SJCRH30 (cell line): Measurements from ENCODE around the gene ERMARD. TPM values are rescaled to one million over a fixed set of nuclear protein-coding genes. Genes with fewer than 3 reads are reported as not detected.

ENCODE experiments used
- DNase-seq, 2 experiments: peaks; one replicate each; pipeline ENCODE4 v3.0.0-alpha.2; 2015 to 2020
- H3K27ac ChIP-seq: fragments of 250-450 bp; sonication (Bioruptor Pico); 2 replicates; pipeline ENCODE4 v1.5.1; 2020; ENCODE audit warnings: mild to moderate bottlenecking, moderate library complexity
- H3K27me3 ChIP-seq: fragments of 250-450 bp; sonication (Bioruptor Pico); 2 replicates; pipeline ENCODE4 v1.5.1; 2020; ENCODE audit warnings: mild to moderate bottlenecking, moderate library complexity
- H3K36me3 ChIP-seq: fragments of 250-450 bp; sonication (Bioruptor Pico); 2 replicates; pipeline ENCODE4 v1.5.1; 2020; ENCODE audit warnings: mild to moderate bottlenecking, moderate library complexity
- H3K4me1 ChIP-seq: fragments of 250-450 bp; sonication (Bioruptor Pico); 2 replicates; pipeline ENCODE4 v1.5.1; 2020; ENCODE audit warnings: mild to moderate bottlenecking, moderate library complexity
- H3K4me3 ChIP-seq: fragments of 250-450 bp; sonication (Bioruptor Pico); 2 replicates; pipeline ENCODE4 v1.5.1; 2020; ENCODE audit warnings: mild to moderate bottlenecking, moderate library complexity
- H3K9me3 ChIP-seq: fragments of 250-450 bp; sonication (Bioruptor Pico); replicated peaks from 2 replicates; pipeline ENCODE4 v1.5.1; 2020; ENCODE audit warnings: mild to moderate bottlenecking, moderate library complexity
- total RNA-seq: library from RNA; depleted of rRNA; stranded (reverse); fragments of >200 nt; shearing (Covaris generic); gene quantifications from 2 replicates; pipeline ENCODE4 v1.2.3, GENCODE V29; 2014

The ERMARD gene
- total RNA-seq, 1 experiment from 2014 or later: 24.6 TPM

GRCh38 chr6:169799474-169799926 is 48.1 kb downstream of the ERMARD start:
- DNase-seq: no peak
- Histone ChIP-seq H3K9me3 (no peaks in the 10 kb centered on the region), H3K36me3 (no peaks in the 10 kb centered on the region), H3K27me3 (peaks cover 9% of the 10 kb centered on the region; the same call in 1 of the 2 replicates), H3K4me1 (peaks cover 17% of the 10 kb centered on the region), H3K27ac (no peak overlapping the region), H3K4me3 (no peak overlapping the region)

DNA sequence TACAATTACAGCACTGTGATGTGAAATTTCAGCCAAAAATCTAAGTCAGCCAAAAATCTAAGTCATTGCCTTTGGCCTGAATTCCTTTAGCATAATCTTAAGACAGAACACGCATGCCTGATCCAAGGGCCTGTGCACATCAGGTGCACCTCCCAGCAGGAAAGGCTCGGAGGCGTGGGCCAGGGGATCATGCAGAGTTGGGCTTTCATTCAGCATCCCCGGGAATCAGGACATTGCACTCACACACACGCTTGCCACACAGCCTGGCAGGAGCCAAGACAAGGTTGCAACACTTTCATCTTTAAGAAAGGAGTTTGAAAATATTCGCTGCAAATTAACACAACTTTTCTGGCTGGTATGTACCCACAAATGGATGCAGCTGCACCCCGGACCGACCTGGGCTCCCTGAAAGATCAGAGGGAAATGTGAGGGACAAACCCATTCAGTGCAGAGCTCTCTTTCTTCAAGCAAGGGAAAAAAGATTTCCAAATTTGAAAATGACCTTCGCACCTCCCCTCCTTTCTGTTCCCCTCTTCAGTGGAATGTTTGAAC is 48.8 kb downstream of the ERMARD start:
- H3K4me1 ChIP-seq: peaks cover 17% of the 10 kb centered on the region
- DNase-seq: no peak
- no peak overlapping the region for H3K27ac ChIP-seq
- H3K27me3 ChIP-seq: peaks cover 3% of the 10 kb centered on the region; the same call in 1 of the 2 replicates
- peak overlapping the region; percentile 32; the same call in 1 of the 2 replicates for H3K4me3 ChIP-seq
- no peaks in the 10 kb centered on the region for H3K36me3 ChIP-seq
- H3K9me3 ChIP-seq: no peaks in the 10 kb centered on the region

- Histone ChIP-seq H3K27me3 (peaks cover 3% of the 10 kb centered on the region; the same call in 1 of the 2 replicates), H3K4me1 (peaks cover 17% of the 10 kb centered on the region), H3K27ac (peak overlapping the region; percentile 10), H3K36me3 (no peaks in the 10 kb centered on the region), H3K9me3 (no peaks in the 10 kb centered on the region), H3K4me3 (peak overlapping the region; percentile 32)
- DNase-seq: peak; percentile 80 to 81
These were observed 49.4 kb downstream of the ERMARD start for GRCh38 chr6:169800668-169801395.

DNA sequence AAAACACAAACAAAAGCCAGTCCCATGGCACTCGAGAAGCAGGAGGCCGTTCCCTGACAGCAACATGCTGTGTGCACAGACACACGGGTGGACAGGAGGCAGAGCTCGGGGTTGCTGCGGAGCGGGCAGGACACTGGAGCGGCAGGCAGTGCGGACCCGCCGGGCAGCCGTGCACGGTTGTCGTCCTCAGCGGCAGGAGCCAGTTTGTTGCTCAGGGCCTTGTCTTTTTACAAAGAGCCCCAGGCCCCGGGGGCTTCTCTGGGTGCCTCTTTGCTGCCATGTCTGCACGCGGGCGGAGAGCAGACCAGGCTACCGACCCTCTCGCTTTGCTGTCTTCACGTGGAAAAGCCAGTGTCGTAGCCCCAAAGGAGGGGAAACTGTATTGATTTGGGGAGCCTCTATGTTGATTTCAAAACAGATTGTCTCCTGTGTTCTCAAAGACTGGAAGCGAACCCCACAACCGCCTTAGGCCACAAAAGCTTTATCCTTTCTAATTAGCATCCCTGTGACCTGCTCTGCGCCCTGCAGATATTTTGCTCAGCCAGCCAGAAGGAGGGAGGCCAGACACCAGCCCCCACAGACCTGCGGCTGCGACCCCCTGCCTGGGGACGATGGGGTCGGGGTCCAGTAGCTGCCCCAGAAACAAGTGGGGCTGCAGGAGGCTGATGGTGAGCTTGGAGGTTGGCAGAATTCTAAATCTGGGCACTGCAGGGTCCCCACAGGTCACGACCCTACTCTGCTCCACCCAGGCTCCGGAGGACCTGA is 50.2 kb downstream of the ERMARD start:
- Histone ChIP-seq H3K36me3 (no peaks in the 10 kb centered on the region), H3K27ac (peak overlapping the region; percentile 10; the same call in 1 of the 2 replicates), H3K4me1 (peaks cover 17% of the 10 kb centered on the region), H3K27me3 (peaks cover 3% of the 10 kb centered on the region; the same call in 1 of the 2 replicates), H3K9me3 (no peaks in the 10 kb centered on the region), H3K4me3 (peak overlapping the region; percentile 32)
- peak in 1 of 2 experiments; percentile 20 for DNase-seq

- Histone ChIP-seq H3K4me1 (peaks cover 17% of the 10 kb centered on the region), H3K36me3 (no peaks in the 10 kb centered on the region), H3K27ac (no peak overlapping the region), H3K27me3 (0 out of 2 replicates have a peak, but pooled peaks cover 3% of the 10 kb centered on the region), H3K4me3 (no peak overlapping the region), H3K9me3 (no peaks in the 10 kb centered on the region)
- DNase-seq: no peak
These were observed 51.4 kb downstream of the ERMARD start for GRCh38 chr6:169802790-169803189.

DNA sequence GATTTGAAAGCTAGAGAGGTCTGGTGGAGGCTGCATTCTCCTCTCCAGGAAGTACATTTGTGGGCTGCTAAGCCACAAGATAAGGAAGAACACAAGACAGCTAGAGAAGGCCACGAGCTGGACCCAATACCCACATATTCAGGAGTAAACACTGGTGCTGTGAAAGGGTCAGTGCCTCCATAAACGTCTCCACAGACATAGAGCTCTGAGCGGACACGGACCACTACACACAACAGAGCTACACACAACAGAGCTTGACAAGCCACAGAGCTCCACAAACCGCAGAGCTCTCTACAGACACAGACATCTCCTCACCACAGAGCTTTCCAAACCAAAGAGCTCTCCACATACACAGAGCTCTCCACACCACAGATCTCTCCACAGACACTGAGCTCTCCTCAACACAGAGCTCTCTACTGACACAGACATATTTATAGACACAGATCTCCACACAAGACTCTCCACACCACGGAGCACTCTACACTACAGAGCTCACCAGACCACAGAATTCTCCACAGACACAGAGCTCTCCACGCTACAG is 51.9 kb downstream of the ERMARD start:
- Histone ChIP-seq H3K27ac (no peak overlapping the region), H3K9me3 (no peaks in the 10 kb centered on the region), H3K4me3 (no peak overlapping the region), H3K27me3 (0 out of 2 replicates have a peak, but pooled peaks cover 3% of the 10 kb centered on the region), H3K36me3 (no peaks in the 10 kb centered on the region), H3K4me1 (peaks cover 17% of the 10 kb centered on the region)
- no peak for DNase-seq

- Histone ChIP-seq H3K27me3 (no peaks in the 10 kb centered on the region), H3K4me1 (peaks cover 17% of the 10 kb centered on the region), H3K27ac (no peak overlapping the region), H3K4me3 (no peak overlapping the region), H3K9me3 (no peaks in the 10 kb centered on the region), H3K36me3 (no peaks in the 10 kb centered on the region)
- DNase-seq: no peak
These were observed 52.5 kb downstream of the ERMARD start for GRCh38 chr6:169803816-169804340.

GRCh38 chr6:169804427-169804826 is 53.0 kb downstream of the ERMARD start:
- Histone ChIP-seq H3K36me3 (no peaks in the 10 kb centered on the region), H3K9me3 (no peaks in the 10 kb centered on the region), H3K27ac (no peak overlapping the region), H3K4me1 (peaks cover 17% of the 10 kb centered on the region), H3K4me3 (no peak overlapping the region), H3K27me3 (no peaks in the 10 kb centered on the region)
- DNase-seq: no peak

DNA sequence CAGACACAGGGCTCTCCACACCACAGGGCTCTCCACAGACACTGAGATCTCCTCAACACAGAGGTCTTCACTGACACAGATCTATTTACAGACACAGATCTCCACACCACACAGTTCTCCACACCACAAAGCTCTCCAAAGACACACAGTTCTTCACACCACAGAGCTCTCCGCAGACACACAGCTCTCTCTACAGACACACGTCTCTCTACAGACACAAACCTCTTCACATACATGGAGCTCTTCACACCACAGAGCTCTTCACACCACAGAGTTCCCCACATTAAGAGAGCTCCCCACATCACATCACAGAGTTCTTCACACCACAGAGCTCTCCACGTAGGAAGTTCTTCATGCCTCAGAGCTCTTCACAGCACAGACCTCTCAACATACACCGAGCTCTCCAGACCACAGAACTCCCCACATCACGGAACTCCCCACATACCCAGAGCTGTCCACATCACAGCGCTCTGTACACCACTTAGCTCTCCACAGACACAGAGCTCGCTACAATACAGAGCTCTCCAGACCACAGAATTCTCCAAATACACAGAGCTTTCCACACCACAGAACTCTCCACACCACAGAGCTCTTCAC is 53.9 kb downstream of the ERMARD start:
- H3K4me3 ChIP-seq: no peak overlapping the region
- no peaks in the 10 kb centered on the region for H3K9me3 ChIP-seq
- no peaks in the 10 kb centered on the region for H3K27me3 ChIP-seq
- no peak overlapping the region for H3K27ac ChIP-seq
- DNase-seq: no peak
- H3K36me3 ChIP-seq: no peaks in the 10 kb centered on the region
- peaks cover 13% of the 10 kb centered on the region for H3K4me1 ChIP-seq

GRCh38 chr6:169806701-169807100 is 55.3 kb downstream of the ERMARD start:
- no peaks in the 10 kb centered on the region for H3K27me3 ChIP-seq
- H3K4me3 ChIP-seq: no peak overlapping the region
- DNase-seq: no peak
- no peaks in the 10 kb centered on the region for H3K36me3 ChIP-seq
- H3K27ac ChIP-seq: no peak overlapping the region
- no peaks in the 10 kb centered on the region for H3K9me3 ChIP-seq
- peaks cover 4% of the 10 kb centered on the region; the same call in 1 of the 2 replicates for H3K4me1 ChIP-seq

DNA sequence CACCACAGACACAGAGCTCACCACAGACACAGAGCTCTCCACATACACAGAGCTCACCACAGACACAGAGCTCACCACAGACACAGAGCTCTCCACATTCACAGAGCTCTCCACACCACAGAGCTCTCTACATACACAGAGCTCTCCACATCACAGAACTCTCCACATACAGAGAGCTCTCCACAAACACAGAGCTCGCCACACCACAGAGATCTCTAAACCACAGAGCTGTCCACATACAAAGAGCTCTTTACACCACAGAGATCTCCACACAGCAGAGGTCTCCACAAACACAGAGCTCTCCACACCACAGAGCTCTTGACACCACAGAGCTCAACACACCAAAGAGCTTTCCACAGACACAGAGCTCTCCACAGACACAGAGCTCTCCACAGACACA is 55.8 kb downstream of the ERMARD start:
- Histone ChIP-seq H3K36me3 (no peaks in the 10 kb centered on the region), H3K27me3 (no peaks in the 10 kb centered on the region), H3K27ac (no peak overlapping the region), H3K4me1 (peaks cover 3% of the 10 kb centered on the region; the same call in 1 of the 2 replicates), H3K4me3 (no peak overlapping the region), H3K9me3 (no peaks in the 10 kb centered on the region)
- DNase-seq: no peak

DNA sequence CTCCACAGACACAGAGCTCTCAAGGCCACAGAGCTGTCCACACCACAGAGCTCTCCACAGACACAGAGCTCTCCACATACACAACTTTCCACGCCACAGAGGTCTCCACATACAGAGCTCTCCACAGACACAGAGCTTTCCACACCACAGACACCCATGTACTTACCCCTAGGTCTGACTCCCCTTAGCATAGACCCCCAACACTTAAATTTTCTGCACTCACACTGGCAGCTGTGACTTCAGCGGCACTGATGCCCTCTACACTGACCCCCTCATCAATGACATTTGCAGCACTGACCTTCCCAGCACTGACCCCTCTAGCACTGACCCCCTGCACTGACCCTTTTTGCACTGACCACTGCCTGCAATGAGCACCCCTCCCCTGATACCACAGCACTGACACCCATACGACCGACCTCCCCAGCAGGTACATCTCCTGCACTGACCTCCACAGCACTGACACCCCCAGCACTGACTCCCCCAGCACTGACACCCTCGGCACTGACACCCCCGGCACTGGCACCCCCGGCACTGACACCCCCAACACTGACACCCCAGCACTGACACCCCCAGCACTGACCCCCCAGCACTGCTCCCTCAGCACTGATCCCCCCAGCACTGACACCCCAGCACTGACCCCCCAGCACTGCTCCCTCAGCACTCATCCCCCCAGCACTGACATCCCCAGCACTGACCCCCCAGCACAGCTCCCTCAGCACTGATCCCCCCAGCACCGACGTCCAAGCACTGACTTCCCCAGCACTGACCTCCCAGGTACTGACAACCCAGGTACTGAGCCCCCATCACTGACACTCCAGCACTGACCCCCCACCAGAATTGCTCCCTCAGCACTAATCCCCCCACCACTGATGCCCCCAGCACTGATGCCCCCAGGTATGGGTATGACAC is 56.5 kb downstream of the ERMARD start:
- Histone ChIP-seq H3K27me3 (no peaks in the 10 kb centered on the region), H3K36me3 (no peaks in the 10 kb centered on the region), H3K9me3 (no peaks in the 10 kb centered on the region), H3K4me1 (peaks cover 3% of the 10 kb centered on the region; the same call in 1 of the 2 replicates), H3K4me3 (no peak overlapping the region), H3K27ac (no peak overlapping the region)
- no peak for DNase-seq

- Histone ChIP-seq H3K27me3 (no peaks in the 10 kb centered on the region), H3K9me3 (no peaks in the 10 kb centered on the region), H3K4me3 (no peak overlapping the region), H3K4me1 (peaks cover 3% of the 10 kb centered on the region; the same call in 1 of the 2 replicates), H3K36me3 (no peaks in the 10 kb centered on the region), H3K27ac (no peak overlapping the region)
- no peak for DNase-seq
These were observed 57.2 kb downstream of the ERMARD start for GRCh38 chr6:169808608-169808967.
